NCI-H226 (cell line): ENCODE results near the gene MSANTD3.
"Not testable (repeated sequence)": the region's sequence is repeated elsewhere in the genome, so short reads cannot be mapped to it uniquely, and the experiment has no call there.

Source experiments
- DNase-seq: peaks from one replicate; pipeline ENCODE4 v3.0.0-alpha.2; 2015

MSANTD3 gene

GRCh38 chr9:100430286-100430940 is 3.5 kb downstream of the MSANTD3 start:
- no peak for DNase-seq

- no peak for DNase-seq
These were observed 4.9 kb downstream of the MSANTD3 start for GRCh38 chr9:100431886-100432285.

GRCh38 chr9:100432736-100433135 is 5.8 kb downstream of the MSANTD3 start:
- no peak for DNase-seq

GRCh38 chr9:100436571-100436970 is 9.6 kb downstream of the MSANTD3 start:
- DNase-seq: no peak

DNA sequence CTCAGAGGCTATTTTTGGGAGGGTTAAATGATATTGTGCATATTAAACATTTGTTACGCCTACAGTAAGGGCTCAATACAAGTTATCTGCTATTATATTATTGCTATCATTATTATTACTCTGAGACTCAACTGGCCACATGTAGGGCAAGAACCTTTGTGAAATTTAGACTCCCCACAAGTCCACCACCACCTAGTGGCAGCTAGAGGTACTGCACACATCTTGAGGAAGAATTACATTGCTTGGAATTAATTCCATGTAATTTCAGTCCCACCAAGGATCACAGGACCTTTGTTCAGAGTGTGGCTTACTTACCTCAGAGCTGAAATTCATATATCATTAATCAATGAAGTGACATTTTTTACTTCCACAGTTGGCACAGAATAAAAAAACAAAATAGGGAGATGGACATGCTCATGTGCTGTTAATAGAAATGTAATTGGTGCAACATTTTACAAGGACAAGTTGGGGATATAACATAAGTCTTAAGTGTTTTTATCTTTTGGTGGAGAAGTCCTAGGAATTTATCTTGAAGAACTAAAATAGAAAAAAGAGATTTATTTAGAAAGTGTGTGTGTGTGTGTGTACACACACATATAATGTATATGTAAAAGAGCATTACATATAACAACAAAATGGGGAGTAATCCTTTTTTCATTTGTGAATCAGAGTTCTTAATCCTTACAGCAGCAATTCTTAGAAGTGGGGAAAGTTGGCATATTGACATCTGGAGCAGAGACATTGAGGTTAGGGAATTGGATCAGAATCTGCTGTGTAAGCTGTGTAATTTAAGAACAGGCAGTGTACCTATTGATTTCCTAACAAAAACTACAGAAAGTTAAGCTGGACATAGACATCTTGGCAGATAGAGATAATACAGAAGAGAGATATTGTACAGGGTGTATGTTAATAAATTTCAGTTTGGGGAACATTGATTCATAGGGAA is 11.2 kb downstream of the MSANTD3 start:
- DNase-seq: peak; percentile 33

DNA sequence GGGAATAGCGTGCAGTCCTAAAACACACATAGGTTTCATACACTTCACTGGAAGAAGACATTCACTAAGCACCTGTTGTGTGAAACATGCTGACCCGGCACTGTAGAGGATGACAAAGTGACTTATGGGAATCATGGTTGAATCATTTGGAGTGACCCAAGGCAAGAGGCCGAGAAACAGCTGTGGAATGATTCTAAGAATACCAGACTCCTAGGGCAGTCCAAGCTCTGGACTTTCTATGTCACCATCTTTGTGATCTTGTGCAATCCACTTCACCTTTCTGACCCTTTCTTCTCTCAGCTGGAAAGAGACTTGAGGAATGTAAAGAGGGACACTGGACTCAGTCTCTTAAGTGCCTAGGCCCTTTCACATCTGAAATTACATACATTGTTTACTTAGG is 13.1 kb downstream of the MSANTD3 start:
- no peak for DNase-seq

- DNase-seq: not testable (repeated sequence)
These were observed 13.5 kb downstream of the MSANTD3 start for GRCh38 chr9:100440487-100440886.

- DNase-seq: no peak
These were observed 15.0 kb downstream of the MSANTD3 start for GRCh38 chr9:100441911-100442361.

- no peak for DNase-seq
These were observed 17.1 kb downstream of the MSANTD3 start for GRCh38 chr9:100443781-100444768.

DNA sequence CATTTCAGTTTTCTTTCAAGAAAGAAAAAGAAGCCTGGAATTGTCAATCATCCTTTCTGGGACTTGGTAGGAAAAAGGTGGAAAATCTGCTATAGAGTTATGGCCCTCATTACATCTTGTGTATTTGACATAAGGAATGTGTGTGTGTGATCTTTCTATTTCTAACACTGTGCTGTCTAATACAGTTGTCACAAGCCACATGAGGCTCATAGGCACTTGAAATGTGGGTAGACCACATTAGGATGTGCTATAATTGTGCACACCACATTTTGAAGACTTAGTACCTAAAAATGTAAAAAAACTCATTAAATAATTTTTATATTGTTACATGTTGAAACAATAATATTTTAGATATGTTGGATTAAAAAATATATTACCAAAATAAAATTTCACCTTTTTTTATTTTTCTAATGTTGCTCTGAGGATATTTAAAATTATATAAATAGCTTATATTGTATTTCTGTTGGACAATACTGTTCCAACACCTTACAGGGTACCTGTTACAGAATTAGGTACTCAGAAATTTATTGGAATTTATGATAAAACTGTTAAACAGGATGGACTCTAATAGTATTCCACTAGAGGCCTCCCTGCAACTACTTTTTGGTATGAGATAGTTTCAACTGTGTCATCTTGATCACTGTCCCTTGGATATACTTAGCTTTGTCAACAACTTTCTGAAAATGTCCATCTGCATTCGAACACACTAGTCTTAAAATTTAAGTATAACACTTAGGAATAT is 18.4 kb downstream of the MSANTD3 start:
- no peak for DNase-seq

- DNase-seq: no peak
These were observed 19.1 kb downstream of the MSANTD3 start for GRCh38 chr9:100445903-100446549.

DNA sequence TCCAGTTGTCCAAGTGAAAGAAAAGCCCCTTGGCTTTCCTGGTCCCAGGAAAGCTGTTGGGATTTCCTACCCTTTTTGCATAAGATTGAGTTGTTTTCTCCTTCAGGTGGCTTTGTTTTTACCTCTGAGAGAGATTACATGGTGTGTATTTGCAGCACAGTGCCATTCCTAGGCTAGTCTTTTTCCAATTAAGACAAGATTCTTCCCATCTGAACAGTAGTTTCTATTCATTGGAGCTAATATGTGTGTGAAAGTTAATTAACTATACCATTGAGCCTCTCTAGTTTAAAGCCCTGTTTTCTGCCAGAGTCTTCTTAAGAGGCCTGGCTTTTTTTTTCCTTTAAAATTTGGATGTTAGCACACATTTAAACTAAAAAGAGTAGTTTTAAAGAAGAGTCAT is 20.1 kb downstream of the MSANTD3 start:
- no peak for DNase-seq

GRCh38 chr9:100448266-100448665 is 21.3 kb downstream of the MSANTD3 start:
- no peak for DNase-seq

- DNase-seq: no peak
These were observed 22.5 kb downstream of the MSANTD3 start for GRCh38 chr9:100449420-100449819.

DNA sequence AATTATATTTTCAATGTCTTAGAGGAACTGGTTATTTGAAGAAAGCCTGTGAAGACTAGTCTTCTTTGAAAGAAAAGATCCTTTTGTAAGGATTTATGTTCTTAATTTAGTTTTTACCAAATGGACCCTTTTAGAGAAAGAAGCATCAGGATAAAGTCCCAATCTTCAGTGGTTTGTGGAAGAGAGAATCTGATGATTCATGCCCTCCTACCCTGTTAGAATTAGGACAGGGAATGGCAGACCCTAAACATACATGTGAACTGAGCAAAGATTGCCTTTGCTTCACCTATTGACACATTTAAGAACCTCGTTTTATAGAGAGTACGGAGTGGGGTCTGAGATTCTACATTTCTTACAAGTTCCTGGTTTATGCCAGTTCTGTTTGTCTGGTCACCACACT is 26.0 kb downstream of the MSANTD3 start:
- DNase-seq: no peak

DNA sequence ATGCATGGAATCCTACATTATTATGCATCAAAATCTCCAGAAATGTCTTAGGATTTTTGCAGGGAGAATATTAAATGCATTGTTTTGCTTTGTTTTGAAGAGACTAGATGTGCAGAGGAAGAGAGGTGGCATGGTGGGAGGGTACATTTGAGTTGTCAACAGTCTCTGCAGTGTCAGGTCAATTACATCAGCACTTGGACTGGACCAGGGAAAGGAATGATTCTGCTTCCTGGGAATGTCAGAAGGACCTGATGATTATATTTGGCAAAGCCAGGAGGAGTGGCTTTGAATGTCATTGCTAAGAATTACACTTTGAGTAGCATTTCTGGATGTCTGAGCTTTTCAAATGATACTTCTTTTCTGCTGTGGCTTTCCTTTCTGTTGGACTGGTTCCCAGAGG is 28.5 kb downstream of the MSANTD3 start:
- no peak for DNase-seq

DNA sequence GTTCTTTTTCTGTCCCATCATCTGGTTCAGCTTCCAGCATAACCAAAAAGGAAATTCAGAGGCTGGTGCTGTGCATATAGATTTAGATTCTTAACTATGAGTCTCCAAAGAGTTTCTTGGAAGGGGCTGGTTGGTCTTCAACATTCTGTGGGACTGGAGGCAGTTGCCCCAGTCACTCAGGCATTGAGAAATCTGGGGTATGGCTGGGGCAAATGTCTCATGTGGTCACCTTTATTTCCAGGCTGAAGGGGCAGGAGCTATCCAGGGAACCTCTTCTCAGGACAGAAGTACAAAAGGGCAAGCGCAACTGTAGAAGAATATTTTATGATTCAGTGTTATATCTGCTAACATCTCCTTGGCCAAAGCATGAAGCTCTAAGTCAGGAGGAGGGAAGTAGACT is 30.6 kb downstream of the MSANTD3 start:
- no peak for DNase-seq

DNA sequence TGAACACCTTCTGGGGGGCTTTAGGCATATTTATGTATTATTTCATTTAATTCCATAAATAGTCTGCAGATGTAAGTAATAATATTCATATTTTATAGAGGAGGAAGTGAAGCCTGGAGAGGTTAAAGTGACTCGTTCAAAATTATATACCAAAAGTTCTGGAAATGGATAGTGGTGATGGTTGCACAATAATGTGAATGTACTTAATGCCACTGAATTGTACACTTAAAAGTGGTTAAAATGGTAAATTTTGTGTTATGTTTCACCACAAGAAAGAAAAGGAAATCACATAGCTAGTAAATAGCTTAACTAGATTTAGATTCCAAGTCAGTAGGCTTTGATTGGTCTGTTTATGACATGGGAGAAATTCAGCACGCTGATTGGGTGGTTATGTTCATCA is 33.0 kb downstream of the MSANTD3 start:
- DNase-seq: no peak

GRCh38 chr9:100465274-100465673 is 38.3 kb downstream of the MSANTD3 start:
- DNase-seq: no peak

DNA sequence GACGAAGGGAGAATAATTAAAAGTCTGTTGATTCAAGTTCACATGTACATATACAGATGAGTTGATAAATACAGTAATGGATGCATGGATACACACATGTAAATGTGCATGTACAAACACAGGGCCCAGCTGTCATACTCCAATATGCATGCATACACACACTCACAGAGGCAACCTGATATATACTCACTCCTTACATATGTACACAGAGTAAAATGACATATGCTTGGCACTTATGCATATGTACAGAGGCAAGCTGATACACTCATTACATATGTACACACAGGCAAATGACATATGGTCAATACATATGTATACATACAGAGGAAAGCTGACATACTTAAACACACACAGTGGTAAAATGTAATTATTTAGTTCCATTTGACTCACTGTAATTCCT is 38.8 kb downstream of the MSANTD3 start:
- DNase-seq: no peak

GRCh38 chr9:100466171-100466828 is 39.4 kb downstream of the MSANTD3 start:
- DNase-seq: no peak
